Measurements from ENCODE around the gene ARCN1. TPM values are rescaled to one million over a fixed set of nuclear protein-coding genes. Genes with fewer than 3 reads are reported as not detected.
A peak's percentile ranks its signal among the peaks of the same experiment; 100 is the strongest.
"Not testable (repeated sequence)": the region's sequence is repeated elsewhere in the genome, so short reads cannot be mapped to it uniquely, and the experiment has no call there.

ARCN1 gene
- total RNA-seq, 1 donor from 2014 or later: 140 TPM

DNA sequence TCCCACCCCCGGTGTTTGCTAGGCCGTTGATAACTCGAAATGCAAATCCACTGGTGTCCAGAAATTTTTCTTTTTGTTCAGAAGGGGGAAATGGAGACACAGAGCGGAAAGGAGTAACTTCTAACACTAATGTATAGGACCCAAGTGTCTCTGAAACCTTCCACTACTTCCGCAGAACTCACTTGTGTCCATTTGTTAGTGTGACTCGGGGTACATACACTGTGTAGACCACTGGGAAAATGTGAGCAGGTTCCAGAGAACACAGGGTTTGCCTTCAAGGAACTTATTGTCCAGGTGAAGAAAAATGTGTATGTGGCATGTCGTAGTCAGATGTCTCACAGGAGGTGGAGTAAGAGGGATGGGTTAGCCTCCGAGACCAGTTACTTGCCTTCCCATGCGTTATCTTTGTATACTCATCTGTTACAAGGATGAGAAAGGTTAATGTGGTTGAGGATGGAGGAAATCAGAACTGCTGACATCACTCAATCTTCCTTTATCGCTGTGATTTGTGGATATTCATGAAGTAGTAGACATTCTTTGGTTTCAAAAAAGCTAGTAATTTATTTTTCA, 857 bp downstream of the ARCN1 start:
- Mint-ChIP-seq H3K27ac (peak overlapping the region; percentile 92), H3K4me1 (peaks cover 37% of the 10 kb centered on the region), H3K9me3 (no peaks in the 10 kb centered on the region), H3K27me3 (ENCODE audit: low read depth) (no peaks in the 10 kb centered on the region), H3K4me3 (peak overlapping the region; percentile 83), H3K36me3 (no peaks in the 10 kb centered on the region)
- no peak for DNase-seq (ENCODE audit: low spot score in 2 of 2, unreplicated experiment in 2 of 2)
- TF ChIP-seq, protein P1, sequence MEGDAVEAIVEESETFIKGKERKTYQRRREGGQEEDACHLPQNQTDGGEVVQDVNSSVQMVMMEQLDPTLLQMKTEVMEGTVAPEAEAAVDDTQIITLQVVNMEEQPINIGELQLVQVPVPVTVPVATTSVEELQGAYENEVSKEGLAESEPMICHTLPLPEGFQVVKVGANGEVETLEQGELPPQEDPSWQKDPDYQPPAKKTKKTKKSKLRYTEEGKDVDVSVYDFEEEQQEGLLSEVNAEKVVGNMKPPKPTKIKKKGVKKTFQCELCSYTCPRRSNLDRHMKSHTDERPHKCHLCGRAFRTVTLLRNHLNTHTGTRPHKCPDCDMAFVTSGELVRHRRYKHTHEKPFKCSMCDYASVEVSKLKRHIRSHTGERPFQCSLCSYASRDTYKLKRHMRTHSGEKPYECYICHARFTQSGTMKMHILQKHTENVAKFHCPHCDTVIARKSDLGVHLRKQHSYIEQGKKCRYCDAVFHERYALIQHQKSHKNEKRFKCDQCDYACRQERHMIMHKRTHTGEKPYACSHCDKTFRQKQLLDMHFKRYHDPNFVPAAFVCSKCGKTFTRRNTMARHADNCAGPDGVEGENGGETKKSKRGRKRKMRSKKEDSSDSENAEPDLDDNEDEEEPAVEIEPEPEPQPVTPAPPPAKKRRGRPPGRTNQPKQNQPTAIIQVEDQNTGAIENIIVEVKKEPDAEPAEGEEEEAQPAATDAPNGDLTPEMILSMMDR (IDR thresholded peaks at IDR 0.05; ENCODE audit: unreplicated experiment): no peak

DNA sequence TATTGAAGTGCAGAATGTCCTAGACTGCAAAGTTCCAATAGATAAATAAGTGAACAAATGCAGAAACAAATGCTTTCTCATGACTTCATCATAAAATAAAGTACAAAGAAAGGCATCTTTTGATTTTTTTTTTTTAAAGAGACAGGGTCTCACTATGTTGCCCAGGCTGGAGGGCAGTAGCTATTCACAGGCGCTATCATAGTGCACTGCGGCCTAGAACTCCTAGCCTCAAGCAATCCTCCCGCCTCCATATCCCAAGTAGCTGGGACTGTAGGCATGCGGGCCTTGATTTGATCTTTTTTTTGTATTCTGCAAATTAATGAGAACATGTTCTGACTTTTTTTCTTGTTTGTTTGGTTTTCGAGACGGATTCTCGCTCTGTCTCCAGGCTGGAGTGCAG, 2.4 kb downstream of the ARCN1 start:
- no peak for DNase-seq (ENCODE audit: low spot score in 2 of 2, unreplicated experiment in 2 of 2)
- Mint-ChIP-seq H3K36me3 (no peaks in the 10 kb centered on the region), H3K9me3 (no peaks in the 10 kb centered on the region), H3K4me3 (peak overlapping the region; percentile 53), H3K27ac (peak overlapping the region; percentile 82), H3K27me3 (ENCODE audit: low read depth) (no peaks in the 10 kb centered on the region), H3K4me1 (peaks cover 37% of the 10 kb centered on the region)
- TF ChIP-seq, protein P1 (IDR thresholded peaks at IDR 0.05; ENCODE audit: unreplicated experiment): no peak

DNA sequence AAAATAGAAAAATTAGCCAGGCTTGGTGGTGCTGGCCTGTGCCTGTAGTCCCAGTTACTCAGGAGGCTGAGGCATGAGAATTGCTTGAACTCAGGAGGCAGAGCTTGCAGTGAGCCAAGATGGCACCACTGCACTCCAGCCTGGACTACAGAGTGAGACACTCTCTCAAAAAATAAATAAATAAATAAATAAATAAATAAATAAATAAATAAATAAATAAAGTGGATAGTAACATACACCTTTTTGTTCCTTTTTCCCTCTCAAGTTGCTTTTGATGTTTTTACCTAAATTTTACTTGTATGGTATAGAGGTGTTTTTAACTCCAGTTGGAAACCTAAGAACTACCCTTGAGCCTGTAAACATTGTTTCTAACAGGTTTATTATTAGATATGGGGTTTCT, 5.8 kb downstream of the ARCN1 start:
- H3K4me3 Mint-ChIP-seq; H3K9me3 Mint-ChIP-seq; H3K27ac Mint-ChIP-seq; H3K27me3 Mint-ChIP-seq (ENCODE audit: low read depth); DNase-seq (ENCODE audit: low spot score in 2 of 2, unreplicated experiment in 2 of 2); H3K36me3 Mint-ChIP-seq: not testable (repeated sequence)
- peaks cover 31% of the 10 kb centered on the region for H3K4me1 Mint-ChIP-seq

DNA sequence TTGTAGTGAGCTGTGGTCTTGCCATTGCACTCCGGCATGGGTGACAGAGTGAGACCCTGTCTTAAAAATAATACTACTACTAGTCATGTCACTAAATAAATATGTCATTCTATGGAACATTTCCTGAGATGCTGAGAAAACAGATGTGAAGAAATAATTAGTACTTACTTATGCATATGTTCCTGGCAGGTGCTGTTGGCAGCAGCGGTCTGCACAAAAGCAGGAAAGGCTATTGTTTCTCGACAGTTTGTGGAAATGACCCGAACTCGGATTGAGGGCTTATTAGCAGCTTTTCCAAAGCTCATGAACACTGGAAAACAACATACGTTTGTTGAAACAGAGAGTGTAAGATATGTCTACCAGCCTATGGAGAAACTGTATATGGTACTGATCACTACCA, 8.8 kb downstream of the ARCN1 start:
- Mint-ChIP-seq H3K9me3 (no peaks in the 10 kb centered on the region), H3K27ac (no peak overlapping the region), H3K4me3 (no peak overlapping the region), H3K4me1 (peaks cover 5% of the 10 kb centered on the region), H3K27me3 (ENCODE audit: low read depth) (no peaks in the 10 kb centered on the region), H3K36me3 (peaks cover 22% of the 10 kb centered on the region)
- no peak for DNase-seq (ENCODE audit: low spot score in 2 of 2, unreplicated experiment in 2 of 2)
- TF ChIP-seq, protein P1 (IDR thresholded peaks at IDR 0.05; ENCODE audit: unreplicated experiment): no peak

DNA sequence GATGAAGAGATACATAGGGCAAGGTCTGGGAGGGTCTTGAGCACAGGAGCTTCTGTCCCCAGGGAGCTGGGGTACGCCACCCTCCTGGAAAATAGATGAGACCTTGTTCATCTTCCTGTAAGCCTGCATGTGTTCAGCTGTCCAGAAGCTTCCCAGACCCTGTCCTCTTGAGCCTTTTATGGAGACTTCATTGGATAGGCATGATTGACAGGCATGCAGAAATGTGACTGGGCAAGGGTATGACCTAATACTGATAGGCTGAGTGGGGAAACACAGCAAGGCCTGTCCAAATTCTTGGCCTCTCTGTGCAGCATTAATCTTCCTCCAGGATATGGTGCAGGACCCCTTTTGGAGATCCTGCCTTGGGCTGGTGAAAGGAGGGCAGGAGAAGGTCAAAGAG, 15.7 kb downstream of the ARCN1 start:
- no peaks in the 10 kb centered on the region for H3K4me1 Mint-ChIP-seq
- no peak overlapping the region for H3K4me3 Mint-ChIP-seq
- no peak overlapping the region for H3K27ac Mint-ChIP-seq
- DNase-seq (ENCODE audit: low spot score in 2 of 2, unreplicated experiment in 2 of 2): no peak
- peaks cover 47% of the 10 kb centered on the region for H3K36me3 Mint-ChIP-seq
- TF ChIP-seq, protein P1 (IDR thresholded peaks at IDR 0.05; ENCODE audit: unreplicated experiment): no peak
- no peaks in the 10 kb centered on the region for H3K27me3 Mint-ChIP-seq (ENCODE audit: low read depth)
- H3K9me3 Mint-ChIP-seq: no peaks in the 10 kb centered on the region

DNA sequence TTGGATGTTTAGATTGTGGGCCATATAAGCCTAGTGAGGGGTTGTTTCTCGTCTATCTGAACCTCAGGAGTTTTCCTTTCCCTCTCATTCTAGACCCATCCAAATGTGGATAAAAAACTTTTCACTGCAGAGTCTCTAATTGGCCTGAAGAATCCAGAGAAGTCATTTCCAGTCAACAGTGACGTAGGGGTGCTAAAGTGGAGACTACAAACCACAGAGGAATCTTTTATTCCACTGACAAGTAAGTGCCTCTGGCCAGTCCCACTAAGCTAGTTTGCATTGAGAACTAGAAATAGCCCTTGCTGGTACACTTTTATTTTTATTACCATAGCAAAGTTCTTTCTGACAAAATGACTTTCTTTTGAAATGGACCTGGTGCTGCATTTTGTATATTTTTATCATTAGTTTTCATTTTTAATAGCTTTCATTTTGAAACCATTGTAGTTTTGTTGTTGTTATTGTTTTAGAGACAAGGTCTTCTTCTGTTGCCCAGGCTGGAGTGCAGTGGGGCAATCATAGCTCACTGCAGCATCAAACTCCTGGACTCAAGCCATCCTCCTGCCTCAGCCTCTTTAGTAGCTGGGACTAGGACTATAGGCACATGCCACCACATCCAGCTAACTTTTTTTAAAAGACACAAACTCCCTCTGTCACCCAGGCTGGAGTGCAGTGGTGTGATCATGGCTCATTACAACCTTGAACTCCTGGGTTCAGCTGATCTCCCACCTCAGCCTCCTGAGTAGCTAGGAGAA, 20.6 kb downstream of the ARCN1 start:
- Mint-ChIP-seq H3K27ac (no peak overlapping the region), H3K27me3 (ENCODE audit: low read depth) (no peaks in the 10 kb centered on the region), H3K9me3 (no peaks in the 10 kb centered on the region), H3K4me1 (peaks cover 3% of the 10 kb centered on the region), H3K4me3 (no peak overlapping the region), H3K36me3 (peaks cover 39% of the 10 kb centered on the region)
- TF ChIP-seq, protein P1 (IDR thresholded peaks at IDR 0.05; ENCODE audit: unreplicated experiment): no peak
- DNase-seq (ENCODE audit: low spot score in 2 of 2, unreplicated experiment in 2 of 2): no peak
